GM13976 (cell line): Measurements from ENCODE around the gene LRRC4C.

Experiments
- DNase-seq: peaks from one replicate; pipeline ENCODE4 v3.0.0; 2012; ENCODE audit warnings: low spot score
- CTCF ChIP-seq: IDR thresholded peaks from 2 replicates; pipeline ENCODE4 v1.5.1; 2012; ENCODE audit warnings: borderline replicate concordance, mild to moderate bottlenecking; ENCODE audit not compliant: insufficient read depth; ENCODE audit errors: extremely low read depth, missing control alignments, control extremely low read depth
- in situ Hi-C: fragments of 300-500 bp; cut with MboI; formaldehyde crosslinking; loops from one replicate; pipeline ENCODE4 v1.12.0; 2022; ENCODE audit warnings: low sequenced_read_pairs, mixed read lengths, inconsistent platforms; ENCODE audit not compliant: unreplicated experiment

Gene LRRC4C

GRCh38 chr11:41289408-41289807, 170.0 kb downstream of the LRRC4C start:
- in situ Hi-C loops = no loop called here

GRCh38 chr11:41286751-41287150, 172.7 kb downstream of the LRRC4C start:
- no peak for TF ChIP-seq CTCF
- in situ Hi-C loops = no loop called here
- DNase-seq = no peak

More at GRCh38 chr11:41289408-41289807, 170.0 kb downstream of the LRRC4C start:
- DNase-seq = no peak
- TF ChIP-seq CTCF = no peak

GRCh38 chr11:41284354-41284753, 175.1 kb downstream of the LRRC4C start:
- no peak for DNase-seq
- no peak for TF ChIP-seq CTCF
- in situ Hi-C loops = no loop called here

GRCh38 chr11:41283191-41283930, 176.1 kb downstream of the LRRC4C start:
- no peak for DNase-seq
- TF ChIP-seq CTCF = no peak
- in situ Hi-C loops = no loop called here

- TF ChIP-seq CTCF = no peak
- no peak for DNase-seq
- in situ Hi-C loops = no loop called here
Observed at GRCh38 chr11:41282395-41282794, 177.1 kb downstream of the LRRC4C start.

GRCh38 chr11:41281131-41281742, 178.2 kb downstream of the LRRC4C start:
- no peak for DNase-seq
- TF ChIP-seq CTCF = no peak
- in situ Hi-C loops = no loop called here
